ENCODE results near the gene BLOC1S1. TPM values are rescaled to one million over a fixed set of nuclear protein-coding genes. Genes with fewer than 3 reads are reported as not detected.

Gene BLOC1S1
- total RNA-seq, 2 donors from 2014 or later = 104 to 118 TPM

DNA sequence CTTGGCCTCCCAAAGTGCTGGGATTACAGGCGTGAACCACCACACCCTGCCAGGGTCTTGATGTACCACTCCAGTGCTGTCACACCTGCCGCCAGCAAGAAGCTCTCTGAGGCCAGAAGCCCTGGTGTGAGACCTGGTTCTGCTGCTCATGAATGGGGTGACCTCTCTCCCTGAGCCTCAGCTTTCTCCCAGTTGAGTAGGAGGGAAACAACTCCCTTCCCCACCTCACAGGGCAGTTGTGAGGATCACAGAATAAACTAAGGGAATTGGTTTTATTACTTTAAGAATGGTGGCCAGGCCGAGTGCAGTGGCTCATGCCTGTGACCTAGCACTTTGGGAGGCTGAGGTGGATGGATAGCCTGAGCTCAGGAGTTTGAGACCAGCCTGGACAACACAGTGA is 18.7 kb downstream of the BLOC1S1 start:
- no peak for ATAC-seq (replicated peaks)
- Mint-ChIP-seq H3K27ac (no peak overlapping the region), H3K4me1 (peaks cover 30% of the 10 kb centered on the region), H3K36me3 (ENCODE audit: low read depth) (peaks cover 9% of the 10 kb centered on the region), H3K9me3 (no peaks in the 10 kb centered on the region), H3K4me3 (no peak overlapping the region), H3K27me3 (no peaks in the 10 kb centered on the region)

GRCh38 chr12:55736076-55736475 is 20.2 kb downstream of the BLOC1S1 start:
- no peak overlapping the region for H3K27ac Mint-ChIP-seq
- no peak overlapping the region for H3K4me3 Mint-ChIP-seq
- peaks cover 20% of the 10 kb centered on the region for H3K4me1 Mint-ChIP-seq
- no peak for ATAC-seq (replicated peaks)
- no peaks in the 10 kb centered on the region for H3K27me3 Mint-ChIP-seq
- H3K9me3 Mint-ChIP-seq = no peaks in the 10 kb centered on the region
- no peaks in the 10 kb centered on the region for H3K36me3 Mint-ChIP-seq (ENCODE audit: low read depth)

DNA sequence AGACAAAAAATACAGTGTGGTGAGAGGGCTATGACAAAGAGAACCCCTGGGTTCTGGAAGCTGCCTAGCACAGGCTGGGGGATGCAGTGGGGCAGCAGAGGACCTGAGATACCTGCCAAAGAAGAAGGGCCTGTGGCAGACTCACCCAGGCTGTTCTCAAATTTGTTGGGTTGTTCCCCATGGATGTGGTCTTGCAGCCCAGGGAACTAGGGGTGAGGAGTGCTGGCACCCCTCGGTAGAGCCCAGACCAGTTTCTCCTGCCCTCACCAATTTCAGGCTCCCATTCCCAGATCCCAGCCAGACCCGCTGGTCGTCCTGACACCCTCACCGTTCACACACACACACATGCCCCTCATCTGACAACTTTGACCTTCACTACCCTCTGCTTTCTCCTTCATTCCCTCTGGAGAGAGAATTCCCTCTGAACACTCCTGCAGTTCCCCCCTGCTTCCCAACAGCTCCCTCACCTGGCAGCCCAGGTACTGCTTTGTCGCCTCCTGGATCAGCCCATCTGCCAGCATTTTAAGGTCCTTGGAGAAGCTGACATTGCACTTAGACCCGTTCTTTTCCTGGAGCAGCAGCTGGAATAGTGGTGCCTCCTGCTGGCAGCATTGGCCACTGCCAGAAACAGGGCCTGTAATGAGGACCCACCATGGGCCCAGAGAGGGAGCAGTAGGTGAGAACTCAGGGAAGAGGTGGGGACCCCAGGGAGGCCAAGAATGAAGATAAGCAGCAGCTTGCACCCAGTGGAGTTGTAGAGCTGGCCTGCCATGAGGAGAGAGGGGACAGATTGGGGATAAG is 21.1 kb downstream of the BLOC1S1 start:
- Mint-ChIP-seq H3K27me3 (no peaks in the 10 kb centered on the region), H3K27ac (peak overlapping the region; percentile 58), H3K36me3 (ENCODE audit: low read depth) (no peaks in the 10 kb centered on the region), H3K9me3 (no peaks in the 10 kb centered on the region), H3K4me1 (peaks cover 23% of the 10 kb centered on the region), H3K4me3 (peak overlapping the region; percentile 83)
- peak; percentile 69 for ATAC-seq (replicated peaks)

DNA sequence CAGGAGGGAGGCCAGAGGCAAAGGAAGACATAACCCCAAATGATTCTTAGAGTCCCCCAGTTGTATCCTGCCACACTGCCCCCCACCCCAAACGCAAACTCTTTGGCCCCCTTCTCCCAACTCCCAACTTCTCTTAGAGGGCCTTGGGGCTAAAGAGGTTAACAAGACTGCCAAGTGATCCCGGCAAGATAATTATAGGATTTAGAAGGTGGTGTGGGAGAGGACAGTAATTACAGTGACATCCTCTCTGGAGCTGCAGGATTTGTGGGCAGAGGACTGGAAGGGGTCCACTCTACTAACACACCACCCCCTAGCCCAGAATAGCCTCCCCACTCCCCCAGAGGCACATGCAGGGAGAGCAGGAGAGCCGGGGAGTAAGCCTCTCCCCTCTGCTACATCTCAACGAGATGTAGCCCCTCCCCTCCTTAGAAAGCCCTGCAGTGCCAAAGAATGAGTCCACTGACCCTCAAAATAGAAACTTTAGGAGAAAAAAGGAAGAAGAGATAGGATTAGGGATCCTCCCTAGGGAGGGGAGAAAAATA is 21.8 kb downstream of the BLOC1S1 start:
- Mint-ChIP-seq H3K4me3 (peak overlapping the region; percentile 83), H3K9me3 (no peaks in the 10 kb centered on the region), H3K27ac (peak overlapping the region; percentile 58), H3K4me1 (peaks cover 30% of the 10 kb centered on the region), H3K36me3 (ENCODE audit: low read depth) (no peaks in the 10 kb centered on the region), H3K27me3 (no peaks in the 10 kb centered on the region)
- ATAC-seq (replicated peaks) = no peak

- H3K27ac Mint-ChIP-seq = peak overlapping the region; percentile 58
- no peaks in the 10 kb centered on the region for H3K27me3 Mint-ChIP-seq
- peak overlapping the region; percentile 83 for H3K4me3 Mint-ChIP-seq
- ATAC-seq (replicated peaks) = peak; percentile 65
- no peaks in the 10 kb centered on the region for H3K36me3 Mint-ChIP-seq (ENCODE audit: low read depth)
- no peaks in the 10 kb centered on the region for H3K9me3 Mint-ChIP-seq
- H3K4me1 Mint-ChIP-seq = peaks cover 32% of the 10 kb centered on the region
Measured at GRCh38 chr12:55738123-55739024, 22.5 kb downstream of the BLOC1S1 start.

DNA sequence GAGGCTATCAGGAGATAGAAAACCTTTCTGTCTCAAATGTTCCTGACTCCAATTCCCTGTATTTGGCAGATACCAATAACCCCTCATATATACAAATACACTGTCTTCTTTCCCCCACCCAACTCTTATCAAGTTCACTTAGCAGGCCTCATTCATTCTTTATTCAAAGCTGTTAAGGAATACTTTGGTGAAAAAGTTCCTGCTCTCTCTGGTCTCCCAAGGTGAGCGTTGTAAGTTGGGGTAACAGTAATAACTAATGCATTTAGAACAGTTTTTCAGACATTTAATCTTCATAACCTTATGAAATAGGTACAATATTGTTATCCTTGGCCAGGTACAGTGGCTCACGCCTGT is 23.2 kb downstream of the BLOC1S1 start:
- no peak for ATAC-seq (replicated peaks)
- Mint-ChIP-seq H3K36me3 (ENCODE audit: low read depth) (no peaks in the 10 kb centered on the region), H3K4me3 (peak overlapping the region; percentile 83), H3K4me1 (peaks cover 32% of the 10 kb centered on the region), H3K27ac (peak overlapping the region; percentile 58), H3K9me3 (no peaks in the 10 kb centered on the region), H3K27me3 (no peaks in the 10 kb centered on the region)

GRCh38 chr12:55741931-55742680 is 26.3 kb downstream of the BLOC1S1 start:
- Mint-ChIP-seq H3K27me3 (no peaks in the 10 kb centered on the region), H3K4me1 (peaks cover 44% of the 10 kb centered on the region), H3K27ac (peak overlapping the region; percentile 81), H3K4me3 (peak overlapping the region; percentile 82), H3K36me3 (ENCODE audit: low read depth) (no peaks in the 10 kb centered on the region), H3K9me3 (no peaks in the 10 kb centered on the region)
- ATAC-seq (replicated peaks) = no peak

DNA sequence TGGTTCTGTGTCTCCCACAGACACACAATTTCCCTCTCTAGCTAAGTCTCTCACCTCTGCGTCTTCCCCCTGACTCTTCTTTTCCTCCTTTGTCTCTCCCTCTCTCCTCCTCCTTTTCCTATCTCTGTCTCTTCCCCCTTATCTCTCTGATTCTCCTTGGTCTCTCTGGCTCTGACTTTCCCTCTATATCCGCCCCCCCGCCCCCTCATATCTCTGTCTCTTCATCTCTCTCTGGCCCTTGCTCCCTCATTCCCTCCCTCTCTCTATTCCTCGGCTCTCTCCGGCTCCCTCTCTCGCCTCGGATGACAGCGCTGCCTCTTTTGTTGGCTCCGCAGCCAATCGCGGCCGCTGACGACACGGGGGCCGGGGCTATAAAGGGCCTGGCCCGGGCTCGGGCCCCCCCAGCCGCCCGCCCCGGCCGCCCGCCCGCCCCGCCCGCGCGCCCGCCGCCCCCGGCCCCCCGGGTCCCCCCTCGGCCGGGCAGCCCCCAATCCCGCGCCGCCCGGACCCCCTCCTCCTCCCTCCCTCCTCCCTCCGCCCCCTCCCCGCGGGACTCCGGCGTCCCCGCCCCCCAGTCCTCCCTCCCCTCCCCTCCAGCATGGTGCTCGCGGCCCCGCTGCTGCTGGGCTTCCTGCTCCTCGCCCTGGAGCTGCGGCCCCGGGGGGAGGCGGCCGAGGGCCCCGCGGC is 27.0 kb downstream of the BLOC1S1 start, which contains the start of gene GDF11:
GDF11 (plus strand) TSS at position 404 of the 687 bp plus-strand sequence; CDS start at position 599, 195 bp downstream.
- peak within 1 kb of the TSS; percentile 84 for H3K4me3 Mint-ChIP-seq
- no peaks in the 10 kb centered on the region for H3K9me3 Mint-ChIP-seq
- peak within 1 kb of the TSS; percentile 81 for H3K27ac Mint-ChIP-seq
- no peaks in the 10 kb centered on the region for H3K27me3 Mint-ChIP-seq
- peak; percentile 81 for ATAC-seq (replicated peaks)
- peaks cover 45% of the 10 kb centered on the region for H3K4me1 Mint-ChIP-seq
- peaks cover under 1% of the 10 kb centered on the region for H3K36me3 Mint-ChIP-seq (ENCODE audit: low read depth)

DNA sequence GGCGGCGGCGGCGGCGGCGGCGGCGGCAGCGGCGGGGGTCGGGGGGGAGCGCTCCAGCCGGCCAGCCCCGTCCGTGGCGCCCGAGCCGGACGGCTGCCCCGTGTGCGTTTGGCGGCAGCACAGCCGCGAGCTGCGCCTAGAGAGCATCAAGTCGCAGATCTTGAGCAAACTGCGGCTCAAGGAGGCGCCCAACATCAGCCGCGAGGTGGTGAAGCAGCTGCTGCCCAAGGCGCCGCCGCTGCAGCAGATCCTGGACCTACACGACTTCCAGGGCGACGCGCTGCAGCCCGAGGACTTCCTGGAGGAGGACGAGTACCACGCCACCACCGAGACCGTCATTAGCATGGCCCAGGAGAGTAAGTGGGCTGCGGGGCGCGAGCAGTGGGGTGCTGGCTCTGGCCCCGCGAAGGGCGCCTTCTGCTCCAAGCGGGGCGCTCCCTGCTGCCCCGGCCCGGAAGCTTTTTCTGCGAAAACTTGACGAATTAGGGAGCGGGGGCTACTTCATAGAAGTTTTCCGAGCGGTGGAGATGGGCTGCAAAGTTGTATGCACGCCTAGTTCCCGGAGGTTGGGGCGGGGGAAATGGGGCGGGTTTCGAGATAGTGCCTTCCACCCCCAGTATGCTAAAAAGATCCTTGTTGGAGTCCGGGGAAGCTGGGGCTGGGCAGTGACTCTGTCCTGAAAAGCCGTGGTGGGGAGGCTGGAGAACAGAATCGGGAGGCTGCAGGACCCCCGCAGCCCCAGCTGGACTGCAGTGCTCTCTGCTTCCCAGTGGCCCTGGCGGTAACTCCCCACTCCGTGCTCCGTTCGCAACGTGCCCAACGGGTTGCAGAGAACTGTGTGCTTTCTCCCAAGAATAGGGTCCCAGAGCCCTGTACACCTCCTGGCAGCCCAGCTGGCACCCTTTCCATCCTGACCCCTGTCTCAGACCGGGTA is 27.8 kb downstream of the BLOC1S1 start:
- no peaks in the 10 kb centered on the region for H3K9me3 Mint-ChIP-seq
- ATAC-seq (replicated peaks) = peak; percentile 57
- peaks cover 41% of the 10 kb centered on the region for H3K4me1 Mint-ChIP-seq
- peak overlapping the region; percentile 69 for H3K27ac Mint-ChIP-seq
- H3K4me3 Mint-ChIP-seq = peak overlapping the region; percentile 84
- peaks cover 5% of the 10 kb centered on the region for H3K36me3 Mint-ChIP-seq (ENCODE audit: low read depth)
- H3K27me3 Mint-ChIP-seq = no peaks in the 10 kb centered on the region

GRCh38 chr12:55744340-55745030 is 28.6 kb downstream of the BLOC1S1 start:
- Mint-ChIP-seq H3K4me1 (peaks cover 41% of the 10 kb centered on the region), H3K36me3 (ENCODE audit: low read depth) (peaks cover 12% of the 10 kb centered on the region), H3K9me3 (no peaks in the 10 kb centered on the region), H3K4me3 (peak overlapping the region; percentile 84), H3K27me3 (no peaks in the 10 kb centered on the region), H3K27ac (peak overlapping the region; percentile 69)
- ATAC-seq (replicated peaks) = no peak

GRCh38 chr12:55745361-55746173 is 29.7 kb downstream of the BLOC1S1 start:
- Mint-ChIP-seq H3K4me3 (peak overlapping the region; percentile 84), H3K27ac (peak overlapping the region; percentile 69), H3K9me3 (no peaks in the 10 kb centered on the region), H3K36me3 (ENCODE audit: low read depth) (peaks cover 23% of the 10 kb centered on the region), H3K4me1 (peaks cover 41% of the 10 kb centered on the region), H3K27me3 (no peaks in the 10 kb centered on the region)
- no peak for ATAC-seq (replicated peaks)
